Mesendoderm (in vitro differentiated cells): Measurements from ENCODE around the gene TUBGCP4.
A peak's percentile ranks its signal among the peaks of the same experiment; 100 is the strongest.

Source experiments
- DNase-seq: peaks from one replicate; pipeline ENCODE4 v3.0.0; 2013
- H2AK5ac ChIP-seq: 2 replicates; pipeline ENCODE4 v1.6.1; 2013; ENCODE audit warnings: low read length, inconsistent platforms
- H2BK120ac ChIP-seq: 2 replicates; pipeline ENCODE4 v1.6.1; 2013; ENCODE audit warnings: low read depth, mild to moderate bottlenecking, low read length, moderate library complexity, mixed read lengths
- H2BK15ac ChIP-seq: replicated peaks from 2 replicates; pipeline ENCODE4 v1.6.1; 2013; ENCODE audit warnings: low read depth, mild to moderate bottlenecking, moderate library complexity
- H2BK5ac ChIP-seq: 2 replicates; pipeline ENCODE4 v1.6.1; 2013; ENCODE audit warnings: low read length, inconsistent platforms
- H3K18ac ChIP-seq: 2 replicates; pipeline ENCODE4 v1.6.1; 2013; ENCODE audit warnings: mild to moderate bottlenecking, low read length, mixed read lengths
- H3K23ac ChIP-seq: one replicate; pipeline ENCODE4 v1.6.1; 2013; ENCODE audit warnings: low read length
- H3K27ac ChIP-seq: 2 replicates; pipeline ENCODE4 v1.5.1; 2013; ENCODE audit warnings: low read depth, mild to moderate bottlenecking, inconsistent platforms, low read length, moderate library complexity
- H3K27me3 ChIP-seq: 2 replicates; pipeline ENCODE4 v1.6.1; 2013; ENCODE audit warnings: low read length, control low read depth, mild to moderate bottlenecking, inconsistent platforms; ENCODE audit not compliant: insufficient read depth, poor library complexity
- H3K36me3 ChIP-seq: 2 replicates; pipeline ENCODE4 v1.6.1; 2013; ENCODE audit warnings: low read length, inconsistent platforms; ENCODE audit not compliant: control insufficient read depth, insufficient read depth
- H3K4ac ChIP-seq: one replicate; pipeline ENCODE4 v1.6.1; 2013; ENCODE audit warnings: low read depth, mild to moderate bottlenecking, low read length, moderate library complexity
- H3K4me1 ChIP-seq: 2 replicates; pipeline ENCODE4 v1.6.1; 2013; ENCODE audit warnings: low read depth, low read length, inconsistent platforms; ENCODE audit not compliant: control insufficient read depth
- H3K4me2 ChIP-seq: 2 replicates; pipeline ENCODE4 v1.6.1; 2013; ENCODE audit warnings: low read length
- H3K4me3 ChIP-seq: 2 replicates; pipeline ENCODE4 v1.5.1; 2013; ENCODE audit warnings: mild to moderate bottlenecking, low read length
- H3K56ac ChIP-seq: one replicate; pipeline ENCODE4 v1.6.1; 2013; ENCODE audit warnings: low read length
- H3K79me1 ChIP-seq: 2 replicates; pipeline ENCODE4 v1.6.1; 2013; ENCODE audit warnings: low read length, inconsistent platforms
- H3K79me2 ChIP-seq: 2 replicates; pipeline ENCODE4 v1.6.1; 2013; ENCODE audit warnings: mild to moderate bottlenecking, low read length; ENCODE audit not compliant: control insufficient read depth, insufficient read depth
- H3K9ac ChIP-seq: 2 replicates; pipeline ENCODE4 v1.6.1; 2013; ENCODE audit warnings: low read length, inconsistent platforms
- H4K5ac ChIP-seq: one replicate; pipeline ENCODE4 v1.6.1; 2013; ENCODE audit warnings: low read length
- H4K8ac ChIP-seq: one replicate; pipeline ENCODE4 v1.6.1; 2013; ENCODE audit warnings: low read depth, mild to moderate bottlenecking, control low read depth, low read length, moderate library complexity
- WGBS: extraction: QIAGEN DNeasy Blood & Tissue Kit; methylation state at CpG from one replicate; pipeline ENCODE4 v1.1.7; 2013; ENCODE audit warnings: low lambda C conversion rate, missing lambda C conversion rate; ENCODE audit not compliant: insufficient coverage; ENCODE audit errors: extremely low coverage; 5-methylcytosine and 5-hydroxymethylcytosine counted together

Gene TUBGCP4

GRCh38 chr15:43436395-43436794 is 65.5 kb downstream of the TUBGCP4 start:
- Histone ChIP-seq H3K79me1 (no peaks in the 10 kb centered on the region), H4K8ac (no peak overlapping the region), H4K5ac (no peak overlapping the region), H3K4me2 (no peak overlapping the region), H3K27me3 (no peaks in the 10 kb centered on the region), H2AK5ac (no peak overlapping the region), H3K27ac (no peak overlapping the region), H3K23ac (no peak overlapping the region), H2BK120ac (no peak overlapping the region), H3K9ac (no peak overlapping the region), H2BK5ac (no peak overlapping the region), H3K36me3 (peaks cover 9% of the 10 kb centered on the region), H3K56ac (no peak overlapping the region), H3K4me3 (no peak overlapping the region), H2BK15ac (no peak overlapping the region), H3K18ac (no peak overlapping the region), H3K79me2 (no peaks in the 10 kb centered on the region), H3K4ac (no peak overlapping the region), H3K4me1 (no peaks in the 10 kb centered on the region)
- WGBS, result no CpG with 5 or more reads among the region's 7 CpGs
- no peak for DNase-seq

DNA sequence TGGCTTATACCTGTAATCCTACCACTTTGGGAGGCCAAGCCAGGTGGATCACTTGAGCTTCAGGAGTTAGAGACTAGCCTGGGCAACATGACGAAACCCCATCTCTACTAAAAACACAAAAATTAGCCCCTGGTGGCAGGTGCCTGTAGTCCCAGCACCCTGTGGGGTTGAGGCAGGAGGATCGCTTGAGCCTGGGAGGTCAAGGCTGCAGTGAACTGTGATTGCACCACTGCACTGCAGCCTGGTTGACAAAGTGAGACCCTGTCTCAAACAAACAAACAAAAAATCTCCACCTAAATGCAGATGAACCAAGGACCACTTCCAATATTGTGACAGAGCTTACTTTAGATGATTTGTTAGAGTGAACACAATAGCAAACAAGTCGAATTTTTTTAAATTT is 68.4 kb downstream of the TUBGCP4 start:
- no CpG with 5 or more reads among the region's 3 CpGs for WGBS
- Histone ChIP-seq H4K8ac (no peak overlapping the region), H3K36me3 (peaks cover 4% of the 10 kb centered on the region), H2BK120ac (no peak overlapping the region), H3K9ac (no peak overlapping the region), H3K56ac (no peak overlapping the region), H2BK15ac (no peak overlapping the region), H3K79me2 (no peaks in the 10 kb centered on the region), H3K4ac (no peak overlapping the region), H2BK5ac (no peak overlapping the region), H3K27ac (no peak overlapping the region), H3K79me1 (no peaks in the 10 kb centered on the region), H3K4me2 (no peak overlapping the region), H2AK5ac (no peak overlapping the region), H3K4me1 (no peaks in the 10 kb centered on the region), H3K27me3 (no peaks in the 10 kb centered on the region), H3K18ac (no peak overlapping the region), H4K5ac (no peak overlapping the region), H3K23ac (no peak overlapping the region), H3K4me3 (no peak overlapping the region)
- DNase-seq, result peak; percentile 27

DNA sequence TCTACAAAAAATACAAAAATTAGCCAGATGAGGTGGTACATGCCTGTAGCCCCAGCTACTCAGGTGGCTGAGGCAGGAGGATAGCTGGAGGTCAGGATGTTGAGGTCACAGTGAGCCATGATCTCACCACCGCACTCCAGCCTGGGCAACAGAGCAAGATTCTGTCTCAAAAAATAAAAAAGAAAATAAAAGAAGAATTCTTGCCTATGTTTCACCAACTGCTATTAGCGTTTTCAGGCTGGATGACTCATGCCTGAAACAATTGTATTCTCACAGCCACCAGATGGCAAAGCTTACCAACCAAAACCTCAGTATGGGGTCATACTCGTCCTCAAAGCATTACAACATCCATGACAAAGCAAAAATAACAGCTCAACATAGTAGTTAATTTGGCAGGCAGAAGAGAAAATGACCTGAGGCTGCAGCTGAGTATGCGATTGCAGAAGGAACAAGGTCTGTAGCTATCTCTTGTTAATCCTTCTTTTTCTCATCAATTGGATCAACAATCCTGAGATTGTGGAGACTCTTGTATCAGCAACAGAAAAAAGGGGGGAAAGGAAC is 69.9 kb downstream of the TUBGCP4 start:
- Histone ChIP-seq H2BK120ac (no peak overlapping the region), H2BK15ac (no peak overlapping the region), H3K79me1 (no peaks in the 10 kb centered on the region), H3K9ac (no peak overlapping the region), H2AK5ac (no peak overlapping the region), H2BK5ac (no peak overlapping the region), H3K18ac (no peak overlapping the region), H4K8ac (no peak overlapping the region), H3K4me2 (no peak overlapping the region), H4K5ac (no peak overlapping the region), H3K27ac (no peak overlapping the region), H3K4ac (no peak overlapping the region), H3K27me3 (no peaks in the 10 kb centered on the region), H3K4me1 (no peaks in the 10 kb centered on the region), H3K56ac (no peak overlapping the region), H3K4me3 (no peak overlapping the region), H3K23ac (no peak overlapping the region), H3K36me3 (peaks cover 4% of the 10 kb centered on the region), H3K79me2 (no peaks in the 10 kb centered on the region)
- peak; percentile 94 for DNase-seq
- no CpG with 5 or more reads among the region's 4 CpGs for WGBS

DNA sequence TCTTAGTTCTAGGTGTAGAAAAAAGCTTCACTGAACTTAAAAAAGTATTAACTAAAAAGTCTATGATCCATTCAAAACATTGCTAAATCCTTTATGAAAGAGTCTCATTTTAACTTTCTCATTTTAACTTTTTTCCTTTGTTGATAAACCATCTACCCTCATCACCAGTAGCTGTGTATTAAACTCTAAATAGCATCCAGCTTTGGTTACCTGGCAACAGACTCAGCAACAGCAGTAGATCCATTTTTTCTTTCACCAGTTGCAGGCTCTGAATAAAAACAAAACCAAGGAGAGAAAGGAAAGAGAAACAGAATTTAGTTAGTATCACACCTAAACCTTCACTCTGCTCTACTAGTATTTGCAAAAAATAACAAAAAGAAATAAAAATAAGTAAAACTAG is 70.4 kb downstream of the TUBGCP4 start:
- H3K4me1 ChIP-seq, result no peaks in the 10 kb centered on the region
- no peak overlapping the region for H3K18ac ChIP-seq
- no peak overlapping the region for H2BK15ac ChIP-seq
- no peak overlapping the region for H4K5ac ChIP-seq
- H3K4ac ChIP-seq, result no peak overlapping the region
- no peak overlapping the region for H2BK5ac ChIP-seq
- H3K36me3 ChIP-seq, result peaks cover 4% of the 10 kb centered on the region
- no peak overlapping the region for H3K4me2 ChIP-seq
- H3K27me3 ChIP-seq, result no peaks in the 10 kb centered on the region
- H2AK5ac ChIP-seq, result no peak overlapping the region
- H2BK120ac ChIP-seq, result no peak overlapping the region
- DNase-seq, result peak; percentile 69
- no peak overlapping the region for H3K9ac ChIP-seq
- H3K23ac ChIP-seq, result no peak overlapping the region
- no peak overlapping the region for H3K27ac ChIP-seq
- H4K8ac ChIP-seq, result no peak overlapping the region
- no peaks in the 10 kb centered on the region for H3K79me2 ChIP-seq
- no peak overlapping the region for H3K4me3 ChIP-seq
- no peaks in the 10 kb centered on the region for H3K79me1 ChIP-seq
- no peak overlapping the region for H3K56ac ChIP-seq

- H3K56ac ChIP-seq, result no peak overlapping the region
- H2BK5ac ChIP-seq, result no peak overlapping the region
- H3K23ac ChIP-seq, result no peak overlapping the region
- no peak overlapping the region for H4K8ac ChIP-seq
- H3K4me2 ChIP-seq, result no peak overlapping the region
- no CpG with 5 or more reads among the region's 2 CpGs for WGBS
- H2BK15ac ChIP-seq, result no peak overlapping the region
- DNase-seq, result peak; percentile 3
- H4K5ac ChIP-seq, result no peak overlapping the region
- no peak overlapping the region for H2AK5ac ChIP-seq
- H3K4me1 ChIP-seq, result no peaks in the 10 kb centered on the region
- peaks cover 2% of the 10 kb centered on the region for H3K79me2 ChIP-seq
- no peaks in the 10 kb centered on the region for H3K27me3 ChIP-seq
- no peak overlapping the region for H3K18ac ChIP-seq
- no peak overlapping the region for H2BK120ac ChIP-seq
- H3K9ac ChIP-seq, result no peak overlapping the region
- peaks cover 2% of the 10 kb centered on the region for H3K79me1 ChIP-seq
- H3K27ac ChIP-seq, result no peak overlapping the region
- no peak overlapping the region for H3K4me3 ChIP-seq
- H3K4ac ChIP-seq, result no peak overlapping the region
- no peaks in the 10 kb centered on the region for H3K36me3 ChIP-seq
Measured at GRCh38 chr15:43446344-43446743, 75.4 kb downstream of the TUBGCP4 start.

DNA sequence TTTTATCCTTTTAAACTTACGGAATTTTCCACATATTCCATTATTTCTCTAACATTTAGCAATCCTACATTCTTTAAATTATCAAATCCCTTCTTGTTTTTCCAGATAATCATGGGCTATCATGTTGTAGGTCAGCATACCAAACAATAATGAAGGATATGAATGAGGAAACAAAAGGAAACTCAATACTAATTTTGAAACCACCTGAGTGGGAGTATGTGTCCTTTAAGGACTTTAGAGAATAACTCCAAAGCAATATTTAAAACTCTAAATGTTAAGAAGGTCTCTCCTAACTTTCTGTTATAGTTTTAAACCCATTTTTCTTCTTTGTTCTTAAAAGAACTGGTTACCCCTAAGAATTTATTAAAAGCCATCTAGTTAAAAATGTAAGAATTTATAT is 79.1 kb downstream of the TUBGCP4 start:
- Histone ChIP-seq H3K18ac (no peak overlapping the region), H2BK120ac (no peak overlapping the region), H3K27ac (no peak overlapping the region), H3K79me2 (peaks cover 2% of the 10 kb centered on the region), H3K9ac (no peak overlapping the region), H4K8ac (no peak overlapping the region), H2AK5ac (no peak overlapping the region), H2BK5ac (no peak overlapping the region), H2BK15ac (no peak overlapping the region), H3K4me3 (no peak overlapping the region), H3K4ac (no peak overlapping the region), H4K5ac (no peak overlapping the region), H3K36me3 (no peaks in the 10 kb centered on the region), H3K4me2 (no peak overlapping the region), H3K23ac (no peak overlapping the region), H3K56ac (no peak overlapping the region), H3K79me1 (peaks cover 2% of the 10 kb centered on the region), H3K27me3 (no peaks in the 10 kb centered on the region), H3K4me1 (no peaks in the 10 kb centered on the region)
- DNase-seq, result no peak
- WGBS, result 100% methylated on average over 1 of the region's 1 CpG
